ENCODE results near the gene MISP.

The MISP gene

DNA sequence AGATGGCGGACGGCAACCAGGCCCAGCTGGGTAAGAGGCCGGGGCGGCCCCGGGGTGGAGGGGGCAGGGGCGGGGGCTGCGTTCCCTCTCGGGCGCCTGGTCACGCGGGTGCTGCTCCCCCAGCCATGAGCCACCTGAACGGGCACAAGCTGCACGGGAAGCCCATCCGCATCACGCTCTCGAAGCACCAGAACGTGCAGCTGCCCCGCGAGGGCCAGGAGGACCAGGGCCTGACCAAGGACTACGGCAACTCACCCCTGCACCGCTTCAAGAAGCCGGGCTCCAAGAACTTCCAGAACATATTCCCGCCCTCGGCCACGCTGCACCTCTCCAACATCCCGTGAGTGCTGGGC is 57.5 kb downstream of the MISP start:
- DNase-seq (ENCODE audit: low read depth in 2 of 2): no peak

DNA sequence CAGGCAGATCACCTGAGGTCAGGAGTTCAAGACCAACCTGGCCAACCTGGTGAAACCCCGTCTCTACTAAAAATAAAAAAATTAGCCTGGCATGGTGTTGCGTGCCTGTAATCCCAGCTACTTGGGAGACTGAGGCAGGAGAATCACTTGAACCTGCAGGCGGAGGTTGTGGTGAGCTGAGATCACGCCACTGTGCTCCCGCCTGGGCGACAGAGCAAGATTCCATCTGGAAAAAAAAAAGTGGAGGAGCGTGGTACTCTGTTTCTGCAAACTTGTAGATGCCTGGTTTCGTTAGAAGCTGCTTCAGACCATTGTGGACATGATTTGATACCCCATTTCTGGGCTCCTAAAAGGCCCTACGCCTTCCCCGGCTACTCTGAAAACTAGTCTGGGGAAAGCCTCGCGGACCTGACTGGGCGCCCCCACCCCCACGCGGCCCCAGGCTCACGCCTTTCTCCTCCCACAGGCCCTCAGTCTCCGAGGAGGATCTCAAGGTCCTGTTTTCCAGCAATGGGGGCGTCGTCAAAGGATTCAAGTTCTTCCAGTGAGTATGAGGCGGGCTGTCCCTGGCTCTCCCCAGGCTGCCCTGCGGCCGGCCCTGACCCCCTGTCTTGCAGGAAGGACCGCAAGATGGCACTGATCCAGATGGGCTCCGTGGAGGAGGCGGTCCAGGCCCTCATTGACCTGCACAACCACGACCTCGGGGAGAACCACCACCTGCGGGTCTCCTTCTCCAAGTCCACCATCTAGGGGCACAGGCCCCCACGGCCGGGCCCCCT is 59.4 kb downstream of the MISP start:
- no peak for DNase-seq (ENCODE audit: low read depth in 2 of 2)

DNA sequence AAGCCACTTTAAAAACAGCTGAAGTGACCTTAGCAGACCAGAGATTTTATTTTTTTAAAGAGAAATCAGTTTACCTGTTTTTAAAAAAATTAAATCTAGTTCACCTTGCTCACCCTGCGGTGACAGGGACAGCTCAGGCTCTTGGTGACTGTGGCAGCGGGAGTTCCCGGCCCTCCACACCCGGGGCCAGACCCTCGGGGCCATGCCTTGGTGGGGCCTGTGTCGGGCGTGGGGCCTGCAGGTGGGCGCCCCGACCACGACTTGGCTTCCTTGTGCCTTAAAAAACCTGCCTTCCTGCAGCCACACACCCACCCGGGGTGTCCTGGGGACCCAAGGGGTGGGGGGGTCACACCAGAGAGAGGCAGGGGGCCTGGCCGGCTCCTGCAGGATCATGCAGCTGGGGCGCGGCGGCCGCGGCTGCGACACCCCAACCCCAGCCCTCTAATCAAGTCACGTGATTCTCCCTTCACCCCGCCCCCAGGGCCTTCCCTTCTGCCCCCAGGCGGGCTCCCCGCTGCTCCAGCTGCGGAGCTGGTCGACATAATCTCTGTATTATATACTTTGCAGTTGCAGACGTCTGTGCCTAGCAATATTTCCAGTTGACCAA is 60.1 kb downstream of the MISP start:
- no peak for DNase-seq (ENCODE audit: low read depth in 2 of 2)

DNA sequence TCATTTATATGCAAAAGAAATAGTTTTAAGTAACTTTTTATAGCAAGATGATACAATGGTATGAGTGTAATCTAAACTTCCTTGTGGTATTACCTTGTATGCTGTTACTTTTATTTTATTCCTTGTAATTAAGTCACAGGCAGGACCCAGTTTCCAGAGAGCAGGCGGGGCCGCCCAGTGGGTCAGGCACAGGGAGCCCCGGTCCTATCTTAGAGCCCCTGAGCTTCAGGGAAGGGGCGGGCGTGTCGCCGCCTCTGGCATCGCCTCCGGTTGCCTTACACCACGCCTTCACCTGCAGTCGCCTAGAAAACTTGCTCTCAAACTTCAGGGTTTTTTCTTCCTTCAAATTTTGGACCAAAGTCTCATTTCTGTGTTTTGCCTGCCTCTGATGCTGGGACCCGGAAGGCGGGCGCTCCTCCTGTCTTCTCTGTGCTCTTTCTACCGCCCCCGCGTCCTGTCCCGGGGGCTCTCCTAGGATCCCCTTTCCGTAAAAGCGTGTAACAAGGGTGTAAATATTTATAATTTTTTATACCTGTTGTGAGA is 60.7 kb downstream of the MISP start:
- no peak for DNase-seq (ENCODE audit: low read depth in 2 of 2)

DNA sequence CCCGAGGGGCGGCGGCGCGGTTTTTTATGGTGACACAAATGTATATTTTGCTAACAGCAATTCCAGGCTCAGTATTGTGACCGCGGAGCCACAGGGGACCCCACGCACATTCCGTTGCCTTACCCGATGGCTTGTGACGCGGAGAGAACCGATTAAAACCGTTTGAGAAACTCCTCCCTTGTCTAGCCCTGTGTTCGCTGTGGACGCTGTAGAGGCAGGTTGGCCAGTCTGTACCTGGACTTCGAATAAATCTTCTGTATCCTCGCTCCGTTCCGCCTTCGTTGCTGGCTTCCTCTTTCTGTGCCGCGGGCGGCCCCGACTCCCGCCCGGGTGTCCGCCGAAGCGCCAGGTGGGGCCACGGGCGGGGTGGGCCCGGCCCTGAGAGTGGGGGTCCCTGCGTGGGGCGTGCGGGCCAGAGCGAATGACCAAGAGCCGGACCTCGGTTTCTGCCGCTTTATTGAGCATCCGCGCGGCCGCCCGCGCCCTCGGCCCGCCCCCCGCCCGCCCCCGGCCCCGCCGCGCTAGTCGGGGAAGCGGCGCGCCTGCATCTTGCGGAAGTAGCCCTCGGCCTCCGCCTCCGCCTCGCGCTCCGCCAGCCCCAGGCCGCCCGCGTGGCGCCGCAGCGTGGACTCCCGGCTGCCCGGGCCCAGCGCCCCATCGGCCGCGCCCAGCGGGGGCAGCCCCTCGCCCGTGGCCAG is 61.3 kb downstream of the MISP start:
- DNase-seq (ENCODE audit: low read depth in 2 of 2): no peak

DNA sequence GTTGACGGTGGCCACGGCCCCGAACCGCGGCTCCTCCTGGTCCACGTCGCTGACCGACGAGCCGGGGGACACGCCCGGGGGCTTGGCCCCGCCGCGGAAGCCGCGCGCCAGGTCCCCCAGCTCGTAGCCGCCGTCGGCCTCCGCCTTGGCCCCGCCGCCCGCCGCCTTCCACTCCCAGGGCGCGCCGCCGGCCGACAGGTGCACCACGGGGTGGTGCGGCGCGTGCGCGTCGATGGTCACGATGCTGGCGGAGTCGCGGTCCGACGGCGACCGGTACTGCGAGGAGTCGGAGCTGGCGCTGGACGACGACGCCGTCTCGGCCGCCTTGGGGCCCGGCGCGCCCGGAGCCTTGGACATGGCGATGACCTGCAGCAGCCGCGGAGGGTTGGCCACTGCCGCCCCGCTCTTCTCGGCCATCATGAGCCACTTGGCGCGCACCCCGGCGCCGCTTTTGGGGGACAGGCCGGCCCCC is 61.9 kb downstream of the MISP start:
- DNase-seq (ENCODE audit: low read depth in 2 of 2): no peak

DNA sequence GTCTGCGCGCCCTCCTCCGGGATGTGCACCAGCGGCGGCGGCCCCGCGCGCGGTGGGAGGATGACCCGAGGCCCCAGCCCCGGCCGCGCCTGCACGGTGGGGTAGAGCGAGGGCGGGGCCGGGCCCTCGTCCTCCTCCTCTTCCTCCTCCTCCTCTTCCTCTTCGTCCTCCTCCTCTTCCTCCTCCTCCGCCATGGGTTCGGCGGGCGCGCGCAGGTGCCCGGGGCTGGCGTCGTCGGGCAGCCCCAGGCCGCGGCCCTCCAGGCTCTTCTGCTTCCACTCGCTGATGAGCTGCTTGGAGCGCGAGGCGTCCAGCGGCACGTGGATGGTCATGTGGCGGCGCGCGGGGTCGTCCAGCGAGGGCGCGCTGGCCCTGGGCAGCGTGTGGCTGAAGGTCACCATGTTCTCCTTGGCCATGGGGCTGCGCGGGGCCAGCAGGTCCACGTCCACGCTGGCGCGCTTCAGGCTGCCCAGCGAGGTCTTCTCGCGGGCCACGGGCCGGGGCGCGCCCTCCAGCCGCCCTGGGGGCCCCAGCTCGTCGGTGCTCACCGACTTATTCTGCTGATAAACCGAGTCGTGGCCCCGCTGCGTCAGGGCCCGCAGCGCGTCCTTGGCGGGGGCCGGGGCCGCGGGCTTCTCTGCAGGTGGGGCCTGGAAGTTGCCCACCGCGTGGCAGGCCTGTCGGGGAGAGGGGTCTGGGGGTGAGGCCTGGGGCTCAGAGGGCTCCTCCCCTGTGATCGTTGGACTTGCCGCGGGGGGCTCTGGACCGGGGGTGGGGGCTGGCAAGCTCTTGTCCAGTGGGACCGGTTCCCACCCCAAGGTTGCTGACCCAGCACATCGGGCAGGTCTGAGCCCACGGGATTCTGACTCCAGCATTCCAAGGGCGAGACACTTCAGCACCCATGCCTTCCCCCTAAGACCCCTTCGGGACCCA is 62.6 kb downstream of the MISP start:
- no peak for DNase-seq (ENCODE audit: low read depth in 2 of 2)
